H9 (cell line): ENCODE data around the gene SLC6A19. TPM values are rescaled to one million over a fixed set of nuclear protein-coding genes. Genes with fewer than 3 reads are reported as not detected.

Experiments used
- DNase-seq: peaks from one replicate; pipeline ENCODE4 v3.0.0-alpha.2; 2017
- H2AFZ ChIP-seq: one replicate; pipeline ENCODE4 v1.6.1; 2013; ENCODE audit warnings: mild to moderate bottlenecking, low read length, control low read depth, moderate library complexity
- H2AK5ac ChIP-seq: 2 replicates; pipeline ENCODE4 v1.6.1; 2013; ENCODE audit warnings: low read length, control low read depth, mixed read lengths; ENCODE audit not compliant: insufficient read length
- H2BK120ac ChIP-seq: one replicate; pipeline ENCODE4 v1.6.1; 2013; ENCODE audit warnings: low read depth, mild to moderate bottlenecking, low read length, control low read depth, inconsistent platforms; ENCODE audit not compliant: poor library complexity, severe bottlenecking
- H2BK12ac ChIP-seq: 2 replicates; pipeline ENCODE4 v1.6.1; 2013; ENCODE audit warnings: low read length, control low read depth, mixed read lengths, low read depth; ENCODE audit not compliant: insufficient read length
- H2BK15ac ChIP-seq: 2 replicates; pipeline ENCODE4 v1.6.1; 2013; ENCODE audit warnings: low read depth, low read length, control low read depth
- H2BK20ac ChIP-seq: one replicate; pipeline ENCODE4 v1.6.1; 2013; ENCODE audit warnings: low read depth, mild to moderate bottlenecking, low read length, control low read depth, inconsistent platforms; ENCODE audit not compliant: poor library complexity, severe bottlenecking
- H2BK5ac ChIP-seq: 2 replicates; pipeline ENCODE4 v1.6.1; 2013; ENCODE audit warnings: low read length, control low read depth, mixed read lengths; ENCODE audit not compliant: insufficient read length
- H3K14ac ChIP-seq: 2 replicates; pipeline ENCODE4 v1.6.1; 2013; ENCODE audit warnings: low read length, control low read depth; ENCODE audit not compliant: insufficient read depth
- H3K18ac ChIP-seq: 2 replicates; pipeline ENCODE4 v1.6.1; 2013; ENCODE audit warnings: low read depth, mild to moderate bottlenecking, mixed read lengths, low read length, control low read depth; ENCODE audit not compliant: insufficient read length
- H3K23ac ChIP-seq: 2 replicates; pipeline ENCODE4 v1.6.1; 2013; ENCODE audit warnings: low read length, control low read depth, mixed read lengths, low read depth; ENCODE audit not compliant: insufficient read length
- H3K23me2 ChIP-seq: 2 replicates; pipeline ENCODE4 v1.6.1; 2013; ENCODE audit warnings: low read depth, mild to moderate bottlenecking, mixed read lengths, low read length, control low read depth; ENCODE audit not compliant: insufficient read length, poor library complexity, severe bottlenecking
- H3K27ac ChIP-seq: 2 replicates; pipeline ENCODE4 v1.5.1; 2013; ENCODE audit warnings: low read length, control low read depth, mixed read lengths, low read depth; ENCODE audit not compliant: insufficient read length
- H3K27me3 ChIP-seq: 2 replicates; pipeline ENCODE4 v1.6.1; 2013; ENCODE audit warnings: low read length, control low read depth, inconsistent platforms; ENCODE audit not compliant: insufficient read depth
- H3K4ac ChIP-seq: 2 replicates; pipeline ENCODE4 v1.6.1; 2013; ENCODE audit warnings: low read depth, mild to moderate bottlenecking, control low read depth, inconsistent platforms, low read length, moderate library complexity
- H3K4me1 ChIP-seq: 2 replicates; pipeline ENCODE4 v1.6.1; 2013; ENCODE audit warnings: low read length, control low read depth, inconsistent platforms; ENCODE audit not compliant: insufficient read depth
- H3K4me2 ChIP-seq: 2 replicates; pipeline ENCODE4 v1.6.1; 2013; ENCODE audit warnings: low read length, control low read depth, mixed read lengths; ENCODE audit not compliant: insufficient read length, insufficient read depth
- H3K56ac ChIP-seq: 2 replicates; pipeline ENCODE4 v1.6.1; 2013; ENCODE audit warnings: low read depth, mild to moderate bottlenecking, mixed read lengths, low read length, control low read depth; ENCODE audit not compliant: insufficient read length
- H3K79me1 ChIP-seq: 2 replicates; pipeline ENCODE4 v1.6.1; 2013; ENCODE audit warnings: low read depth, mild to moderate bottlenecking, moderate library complexity, low read length, control low read depth, inconsistent platforms; ENCODE audit not compliant: insufficient read depth, poor library complexity, severe bottlenecking
- H3K79me2 ChIP-seq: 2 replicates; pipeline ENCODE4 v1.6.1; 2013; ENCODE audit warnings: low read length, control low read depth, inconsistent platforms; ENCODE audit not compliant: insufficient read depth
- H3K9ac ChIP-seq: 2 replicates; pipeline ENCODE4 v1.6.1; 2013; ENCODE audit warnings: low read length, control low read depth, mixed read lengths; ENCODE audit not compliant: insufficient read length; ENCODE audit errors: extremely low read depth
- H3K9me3 ChIP-seq: one replicate; pipeline ENCODE4 v1.6.1; 2013; ENCODE audit warnings: low read depth, low read length, inconsistent platforms; ENCODE audit not compliant: control insufficient read depth
- H3T11ph ChIP-seq: one replicate; pipeline ENCODE4 v1.6.1; 2013; ENCODE audit warnings: mild to moderate bottlenecking, low read length, control low read depth, inconsistent platforms
- H4K20me1 ChIP-seq: one replicate; pipeline ENCODE4 v1.6.1; 2013; ENCODE audit not compliant: control insufficient read depth, insufficient read length, insufficient read depth
- H4K5ac ChIP-seq: 2 replicates; pipeline ENCODE4 v1.6.1; 2013; ENCODE audit warnings: low read depth, mild to moderate bottlenecking, mixed read lengths, low read length, control low read depth; ENCODE audit not compliant: insufficient read length
- H4K8ac ChIP-seq: replicated peaks from 2 replicates; pipeline ENCODE4 v1.6.1; 2013; ENCODE audit warnings: low read length, control low read depth, mixed read lengths, low read depth; ENCODE audit not compliant: insufficient read length
- H4K91ac ChIP-seq: 2 replicates; pipeline ENCODE4 v1.6.1; 2013; ENCODE audit warnings: low read depth, mild to moderate bottlenecking, moderate library complexity, mixed read lengths, low read length, control low read depth; ENCODE audit not compliant: insufficient read length
- H3K27ac Mint-ChIP-seq, 3 experiments: 2 replicates in 2 of 3; 3 replicates in 1 of 3; pipeline ENCODE4 v1.8.0; 2020 to 2021; ENCODE audit warnings: mixed read lengths in 3 of 3, mild to moderate bottlenecking in 1 of 3, moderate library complexity in 1 of 3
- H3K27me3 Mint-ChIP-seq: 2 replicates; pipeline ENCODE4 v1.8.0; 2021; ENCODE audit warnings: low read depth, mild to moderate bottlenecking, moderate library complexity, mixed read lengths
- H3K36me3 Mint-ChIP-seq, 3 experiments: 2 replicates in 2 of 3; 3 replicates in 1 of 3; pipeline ENCODE4 v1.8.0; 2020 to 2021; ENCODE audit warnings: low read depth in 3 of 3, mixed read lengths in 3 of 3; ENCODE audit not compliant: insufficient read depth in 1 of 3
- H3K4me1 Mint-ChIP-seq, 2 experiments: 2 replicates each; pipeline ENCODE4 v1.8.0; 2020; ENCODE audit warnings: mixed read lengths in 2 of 2
- H3K4me3 Mint-ChIP-seq, 2 experiments: 2 replicates in 1 of 2; 3 replicates in 1 of 2; pipeline ENCODE4 v1.8.0; 2020 to 2021; ENCODE audit warnings: mild to moderate bottlenecking in 2 of 2, mixed read lengths in 2 of 2, moderate library complexity in 1 of 2
- H3K9me3 Mint-ChIP-seq, 2 experiments: 2 replicates in 1 of 2; 3 replicates in 1 of 2; pipeline ENCODE4 v1.8.0; 2020; ENCODE audit warnings: mild to moderate bottlenecking in 2 of 2, mixed read lengths in 2 of 2, moderate library complexity in 1 of 2
- WGBS: extraction: QIAGEN DNeasy Blood & Tissue Kit; methylation state at CpG from one replicate; pipeline ENCODE4 v1.1.7; 2013; ENCODE audit warnings: missing lambda C conversion rate, low lambda C conversion rate, mixed read lengths; ENCODE audit not compliant: insufficient read length; ENCODE audit errors: extremely low coverage; 5-methylcytosine and 5-hydroxymethylcytosine counted together
- total RNA-seq: library from RNA; stranded (reverse); gene quantifications from 2 replicates; pipeline ENCODE4 v1.2.1, GENCODE V29; 2021
- TF ChIP-seq, protein P1 (sequence below): fragments of 200-600 bp; sonication (generic); conservative IDR thresholded peaks from 3 replicates; pipeline ENCODE4 v1.8.0; 2021; ENCODE audit warnings: antibody characterized with exemption, mild to moderate bottlenecking

Gene SLC6A19
- total RNA-seq, 1 experiment from 2014 or later = not detected

DNA sequence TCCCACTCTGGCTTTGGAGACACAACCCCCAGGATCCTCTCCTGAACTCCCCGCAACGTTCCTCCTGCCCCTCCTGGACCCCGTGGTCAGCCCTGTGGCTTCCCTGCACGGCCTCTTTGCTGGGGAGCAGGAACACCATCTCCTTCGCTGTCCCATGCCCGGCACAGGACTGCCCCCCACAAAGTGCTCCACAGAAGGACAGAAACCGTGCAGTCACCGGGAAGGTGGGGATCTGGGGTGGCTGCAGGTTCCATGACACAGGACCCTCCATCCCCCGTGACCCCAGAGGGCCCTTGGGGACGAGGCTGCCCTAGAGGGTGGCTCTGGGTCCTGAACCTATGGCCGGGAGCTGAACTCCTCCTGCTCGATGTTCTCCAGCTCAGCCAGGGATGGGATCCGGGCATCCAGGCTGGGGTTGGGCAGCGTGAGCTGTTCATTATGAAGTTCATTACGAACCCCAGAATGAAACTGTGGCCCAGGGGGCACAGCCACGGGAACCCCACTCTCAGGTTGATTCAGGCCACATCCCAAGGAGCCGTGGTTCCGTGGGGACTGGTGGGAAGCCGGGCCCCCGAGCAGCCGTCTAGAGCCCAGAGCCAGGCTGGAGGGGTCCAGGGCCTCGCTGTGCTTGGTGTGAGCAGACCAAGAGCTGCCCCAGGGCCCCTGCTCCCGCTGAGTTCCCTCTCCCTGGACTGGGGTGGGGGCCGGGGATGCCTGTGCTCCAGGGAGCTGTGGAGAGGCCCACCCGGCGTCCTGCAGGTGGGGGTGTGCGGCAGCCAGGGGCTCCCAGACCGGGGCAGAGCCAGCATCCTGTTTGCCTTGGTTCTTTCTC lies 684 bp upstream of the SLC6A19 start:
- Mint-ChIP-seq H3K27ac (no peak overlapping the region), H3K27me3 (peaks cover 4% of the 10 kb centered on the region), H3K4me1 (peaks cover 9 to 11% of the 10 kb centered on the region in 2 experiments), H3K9me3 (no peaks in the 10 kb centered on the region), H3K36me3 (no peaks in the 10 kb centered on the region), H3K4me3 (no peak overlapping the region; a peak in 1 of 5 replicates)
- no peak overlapping the region for H3K4ac ChIP-seq
- H3K18ac ChIP-seq = no peak overlapping the region
- H3K4me1 ChIP-seq = no peaks in the 10 kb centered on the region
- no peak overlapping the region for H4K8ac ChIP-seq
- H3K56ac ChIP-seq = no peak overlapping the region
- H3K27ac ChIP-seq = no peak overlapping the region
- H3K79me1 ChIP-seq = no peaks in the 10 kb centered on the region
- no peak overlapping the region for H2AK5ac ChIP-seq
- no peaks in the 10 kb centered on the region for H3K23me2 ChIP-seq
- no peak overlapping the region for H4K5ac ChIP-seq
- no peak overlapping the region for H2BK15ac ChIP-seq
- H3K9me3 ChIP-seq = no peaks in the 10 kb centered on the region
- H3T11ph ChIP-seq = no peak overlapping the region
- DNase-seq = no peak
- no CpG with 5 or more reads among the region's 28 CpGs for WGBS
- no peak overlapping the region for H3K14ac ChIP-seq
- H2BK5ac ChIP-seq = no peak overlapping the region
- no peaks in the 10 kb centered on the region for H4K20me1 ChIP-seq
- H3K23ac ChIP-seq = no peak overlapping the region
- no peaks in the 10 kb centered on the region for H3K27me3 ChIP-seq
- TF ChIP-seq, protein P1, sequence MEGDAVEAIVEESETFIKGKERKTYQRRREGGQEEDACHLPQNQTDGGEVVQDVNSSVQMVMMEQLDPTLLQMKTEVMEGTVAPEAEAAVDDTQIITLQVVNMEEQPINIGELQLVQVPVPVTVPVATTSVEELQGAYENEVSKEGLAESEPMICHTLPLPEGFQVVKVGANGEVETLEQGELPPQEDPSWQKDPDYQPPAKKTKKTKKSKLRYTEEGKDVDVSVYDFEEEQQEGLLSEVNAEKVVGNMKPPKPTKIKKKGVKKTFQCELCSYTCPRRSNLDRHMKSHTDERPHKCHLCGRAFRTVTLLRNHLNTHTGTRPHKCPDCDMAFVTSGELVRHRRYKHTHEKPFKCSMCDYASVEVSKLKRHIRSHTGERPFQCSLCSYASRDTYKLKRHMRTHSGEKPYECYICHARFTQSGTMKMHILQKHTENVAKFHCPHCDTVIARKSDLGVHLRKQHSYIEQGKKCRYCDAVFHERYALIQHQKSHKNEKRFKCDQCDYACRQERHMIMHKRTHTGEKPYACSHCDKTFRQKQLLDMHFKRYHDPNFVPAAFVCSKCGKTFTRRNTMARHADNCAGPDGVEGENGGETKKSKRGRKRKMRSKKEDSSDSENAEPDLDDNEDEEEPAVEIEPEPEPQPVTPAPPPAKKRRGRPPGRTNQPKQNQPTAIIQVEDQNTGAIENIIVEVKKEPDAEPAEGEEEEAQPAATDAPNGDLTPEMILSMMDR = no peak
- no peak overlapping the region for H4K91ac ChIP-seq
- no peak overlapping the region for H2BK120ac ChIP-seq
- H2BK20ac ChIP-seq = no peak overlapping the region
- H2AFZ ChIP-seq = no peak overlapping the region
- H3K79me2 ChIP-seq = no peaks in the 10 kb centered on the region
- no peak overlapping the region for H3K4me2 ChIP-seq
- H3K9ac ChIP-seq = no peak overlapping the region
- H2BK12ac ChIP-seq = no peak overlapping the region
